ENCODE measurements around the gene G6PD.
"Not testable (repeated sequence)": the region's sequence is repeated elsewhere in the genome, so short reads cannot be mapped to it uniquely, and the experiment has no call there.

The G6PD gene

GRCh38 chrX:154515966-154516655 is 30.5 kb downstream of the G6PD start, which contains the start of gene FAM3A:
Gene FAM3A, minus strand, starts transcription at chrX:154516232. Its CDS starts 460 bp downstream, at chrX:154515772.
- in situ Hi-C loops (cut with MboI; ENCODE audit: low sequenced_read_pairs), result no loop called here

GRCh38 chrX:154515090-154515965 is 31.3 kb downstream of the G6PD start:
- in situ Hi-C loops (cut with MboI; ENCODE audit: low sequenced_read_pairs), result no loop called here

- in situ Hi-C loops (cut with MboI; ENCODE audit: low sequenced_read_pairs), result no loop called here
These were observed 32.9 kb downstream of the G6PD start for GRCh38 chrX:154513716-154514115.

GRCh38 chrX:154512879-154513553 is 33.6 kb downstream of the G6PD start:
- in situ Hi-C loops (cut with MboI; ENCODE audit: low sequenced_read_pairs), result no loop called here

GRCh38 chrX:154511761-154512160 is 34.9 kb downstream of the G6PD start:
- in situ Hi-C loops (cut with MboI; ENCODE audit: low sequenced_read_pairs), result no loop called here

GRCh38 chrX:154509455-154509854 is 37.2 kb downstream of the G6PD start:
- in situ Hi-C loops (cut with MboI; ENCODE audit: low sequenced_read_pairs), result no loop called here

GRCh38 chrX:154508384-154508745 is 38.3 kb downstream of the G6PD start:
- in situ Hi-C loops (cut with MboI; ENCODE audit: low sequenced_read_pairs), result no loop called here

- in situ Hi-C loops (cut with MboI; ENCODE audit: low sequenced_read_pairs), result no loop called here
These were observed 38.8 kb downstream of the G6PD start for GRCh38 chrX:154507673-154508383.

- in situ Hi-C loops (cut with MboI; ENCODE audit: low sequenced_read_pairs), result no loop called here
These were observed 39.9 kb downstream of the G6PD start for GRCh38 chrX:154506483-154507332.

- in situ Hi-C loops (cut with MboI; ENCODE audit: low sequenced_read_pairs), result no loop called here
These were observed 40.9 kb downstream of the G6PD start for GRCh38 chrX:154505734-154506133.

- in situ Hi-C loops (cut with MboI; ENCODE audit: low sequenced_read_pairs), result no loop called here
These were observed 43.7 kb downstream of the G6PD start for GRCh38 chrX:154502989-154503388.

- in situ Hi-C loops (cut with MboI; ENCODE audit: low sequenced_read_pairs), result no loop called here
These were observed 44.5 kb downstream of the G6PD start for GRCh38 chrX:154502098-154502497.

- in situ Hi-C loops (cut with MboI; ENCODE audit: low sequenced_read_pairs), result not testable (repeated sequence)
These were observed 45.2 kb downstream of the G6PD start for GRCh38 chrX:154501423-154501822.

- in situ Hi-C loops (cut with MboI; ENCODE audit: low sequenced_read_pairs), result not testable (repeated sequence)
These were observed 50.0 kb downstream of the G6PD start for GRCh38 chrX:154496591-154497137.

GRCh38 chrX:154495472-154495922 is 51.1 kb downstream of the G6PD start:
- in situ Hi-C loops (cut with MboI; ENCODE audit: low sequenced_read_pairs), result no loop called here

- in situ Hi-C loops (cut with MboI; ENCODE audit: low sequenced_read_pairs), result no loop called here
These were observed 51.9 kb downstream of the G6PD start for GRCh38 chrX:154494715-154495114.

GRCh38 chrX:154490414-154491083 is 56.1 kb downstream of the G6PD start, which contains the start of gene SLC10A3:
Gene SLC10A3, minus strand, starts transcription at chrX:154490629. Its CDS starts 1,689 bp downstream, at chrX:154488940.
- in situ Hi-C loops (cut with MboI; ENCODE audit: low sequenced_read_pairs), result no loop called here

- in situ Hi-C loops (cut with MboI; ENCODE audit: low sequenced_read_pairs), result no loop called here
These were observed 56.6 kb downstream of the G6PD start for GRCh38 chrX:154490021-154490413.

GRCh38 chrX:154489182-154489581 is 57.5 kb downstream of the G6PD start:
- in situ Hi-C loops (cut with MboI; ENCODE audit: low sequenced_read_pairs), result no loop called here

All from HL-60/S4 treated with phorbol 12-myristate 13-acetate at 8.2 ng/mL for 4 days and 3 days (cell line).